Ramos (cell line): Measurements from ENCODE around the gene KCTD20.

Source experiments
- in situ Hi-C: fragments of 300-500 bp; cut with MboI; formaldehyde crosslinking; loops from one replicate; pipeline ENCODE4 v1.14.3; 2022; ENCODE audit warnings: low sequenced_read_pairs; ENCODE audit not compliant: unreplicated experiment

KCTD20 gene

GRCh38 chr6:36491378-36491965 is 48.7 kb downstream of the KCTD20 start:
- in situ Hi-C loops, result no loop called here

GRCh38 chr6:36492092-36492491 is 49.3 kb downstream of the KCTD20 start:
- in situ Hi-C loops, result no loop called here

GRCh38 chr6:36492621-36493020 is 49.8 kb downstream of the KCTD20 start:
- in situ Hi-C loops, result no loop called here

GRCh38 chr6:36493319-36493718 is 50.5 kb downstream of the KCTD20 start:
- in situ Hi-C loops, result no loop called here

- in situ Hi-C loops, result no loop called here
Observed at GRCh38 chr6:36493859-36494258, 51.1 kb downstream of the KCTD20 start.

- in situ Hi-C loops, result no loop called here
Observed at GRCh38 chr6:36495086-36495485, 52.3 kb downstream of the KCTD20 start.

- in situ Hi-C loops, result no loop called here
Observed at GRCh38 chr6:36499918-36500317, 57.1 kb downstream of the KCTD20 start.

GRCh38 chr6:36501686-36502085 is 58.9 kb downstream of the KCTD20 start:
- in situ Hi-C loops, result no loop called here

- in situ Hi-C loops, result no loop called here
Observed at GRCh38 chr6:36504181-36504580, 61.4 kb downstream of the KCTD20 start.

GRCh38 chr6:36504982-36505381 is 62.2 kb downstream of the KCTD20 start:
- in situ Hi-C loops, result no loop called here

GRCh38 chr6:36505744-36506534 is 63.1 kb downstream of the KCTD20 start:
- in situ Hi-C loops, result no loop called here

- in situ Hi-C loops, result no loop called here
Observed at GRCh38 chr6:36506611-36507010, 63.8 kb downstream of the KCTD20 start.

- in situ Hi-C loops, result no loop called here
Observed at GRCh38 chr6:36508532-36508931, 65.7 kb downstream of the KCTD20 start.

- in situ Hi-C loops, result no loop called here
Observed at GRCh38 chr6:36510365-36510764, 67.6 kb downstream of the KCTD20 start.

- in situ Hi-C loops, result no loop called here
Observed at GRCh38 chr6:36514554-36515456, 72.0 kb downstream of the KCTD20 start.

GRCh38 chr6:36515844-36516243 is 73.0 kb downstream of the KCTD20 start:
- in situ Hi-C loops, result no loop called here

GRCh38 chr6:36516559-36516958 is 73.8 kb downstream of the KCTD20 start:
- in situ Hi-C loops, result no loop called here

GRCh38 chr6:36516988-36517387 is 74.2 kb downstream of the KCTD20 start:
- in situ Hi-C loops, result no loop called here

- in situ Hi-C loops, result no loop called here
Observed at GRCh38 chr6:36517408-36517807, 74.6 kb downstream of the KCTD20 start.

GRCh38 chr6:36519352-36519751 is 76.6 kb downstream of the KCTD20 start:
- in situ Hi-C loops, result no loop called here

GRCh38 chr6:36523451-36523850 is 80.7 kb downstream of the KCTD20 start:
- in situ Hi-C loops, result no loop called here
